Cortex of kidney (tissue), 1 donor: ENCODE data around the gene TEDC2.
"Not testable (repeated sequence)": the region's sequence is repeated elsewhere in the genome, so short reads cannot be mapped to it uniquely, and the experiment has no call there.

Source experiments
- DNase-seq: peaks from one replicate; lab custom pipeline; 2025; lab: John Stamatoyannopoulos, UW

TEDC2 gene

GRCh38 chr16:2476345-2476720, 16.4 kb downstream of the TEDC2 start:
- DNase-seq = no peak

GRCh38 chr16:2476741-2477140, 16.8 kb downstream of the TEDC2 start:
- no peak for DNase-seq

- DNase-seq = no peak
Observed at GRCh38 chr16:2477327-2477726, 17.4 kb downstream of the TEDC2 start.

- DNase-seq = no peak
Observed at GRCh38 chr16:2478279-2478678, 18.4 kb downstream of the TEDC2 start.

GRCh38 chr16:2479996-2480395, 20.1 kb downstream of the TEDC2 start:
- not testable (repeated sequence) for DNase-seq

GRCh38 chr16:2480948-2481347, 21.0 kb downstream of the TEDC2 start:
- no peak for DNase-seq

- DNase-seq = no peak
Observed at GRCh38 chr16:2481676-2482075, 21.8 kb downstream of the TEDC2 start.

- no peak for DNase-seq
Observed at GRCh38 chr16:2482249-2482648, 22.3 kb downstream of the TEDC2 start.

- no peak for DNase-seq
Observed at GRCh38 chr16:2482708-2483534, 23.0 kb downstream of the TEDC2 start.

- DNase-seq = no peak
Observed at GRCh38 chr16:2483939-2484897, 24.3 kb downstream of the TEDC2 start.

GRCh38 chr16:2484898-2485508, 25.1 kb downstream of the TEDC2 start:
- no peak for DNase-seq

- no peak for DNase-seq
Observed at GRCh38 chr16:2485811-2486507, 26.1 kb downstream of the TEDC2 start.

- no peak for DNase-seq
Observed at GRCh38 chr16:2486645-2487516, 27.0 kb downstream of the TEDC2 start.

GRCh38 chr16:2487517-2487842, 27.6 kb downstream of the TEDC2 start:
- no peak for DNase-seq

GRCh38 chr16:2487903-2488531, 28.1 kb downstream of the TEDC2 start:
- no peak for DNase-seq

- no peak for DNase-seq
Observed at GRCh38 chr16:2489581-2489980, 29.7 kb downstream of the TEDC2 start.

- no peak for DNase-seq
Observed at GRCh38 chr16:2490190-2491105, 30.5 kb downstream of the TEDC2 start.

GRCh38 chr16:2492292-2492691, 32.4 kb downstream of the TEDC2 start:
- no peak for DNase-seq

GRCh38 chr16:2493605-2494004, 33.7 kb downstream of the TEDC2 start:
- DNase-seq = no peak
